LNCaP clone FGC (cell line): ENCODE measurements around the gene KRT6B.

Experiments
- DNase-seq: peaks from one replicate; pipeline ENCODE4 v3.0.0-alpha.2; 2011; ENCODE audit warnings: low read depth
- H3K4me3 ChIP-seq: 2 replicates; pipeline ENCODE4 v1.5.1; 2011; ENCODE audit warnings: mild to moderate bottlenecking, low read depth, low read length, control low read depth
- TF ChIP-seq, protein P1 (sequence below): IDR thresholded peaks from 2 replicates; pipeline ENCODE4 v1.5.1; 2012; ENCODE audit warnings: mild to moderate bottlenecking; ENCODE audit not compliant: control insufficient read depth, insufficient read depth; ENCODE audit errors: extremely low read depth

Gene KRT6B

DNA sequence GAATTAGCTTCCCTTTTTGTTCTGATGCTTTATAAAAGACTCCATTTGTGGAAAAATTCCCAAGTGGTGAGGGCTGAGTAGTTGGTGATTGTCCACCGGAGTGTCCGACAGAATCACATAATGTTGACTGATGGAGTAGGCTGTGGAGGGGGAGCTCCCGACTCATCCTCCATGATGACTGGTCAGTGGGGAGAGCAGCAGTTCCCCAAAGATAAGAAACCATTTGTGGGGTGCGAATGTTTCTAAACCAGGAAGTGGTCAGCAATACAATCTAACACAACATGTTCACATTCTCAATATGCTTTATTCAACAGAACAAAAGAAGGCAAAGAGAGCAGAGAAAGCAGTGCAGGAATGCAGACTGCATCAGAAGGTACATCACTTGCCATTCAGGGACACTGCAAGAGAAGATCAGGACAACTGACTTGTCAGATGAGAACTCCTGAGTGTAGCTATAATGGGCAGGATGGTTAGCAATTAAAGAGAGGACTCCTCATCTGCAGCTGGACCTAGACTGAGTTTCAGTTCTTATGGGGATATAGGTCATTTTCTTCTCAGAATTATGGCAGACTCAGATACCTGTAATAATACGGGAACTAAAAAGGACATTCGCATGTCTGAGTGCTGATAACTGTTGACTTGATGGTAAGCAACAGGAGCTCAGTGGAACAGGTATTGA lies 5.4 kb downstream of the KRT6B start:
- H3K4me3 ChIP-seq: no peak overlapping the region
- TF ChIP-seq, protein P1, sequence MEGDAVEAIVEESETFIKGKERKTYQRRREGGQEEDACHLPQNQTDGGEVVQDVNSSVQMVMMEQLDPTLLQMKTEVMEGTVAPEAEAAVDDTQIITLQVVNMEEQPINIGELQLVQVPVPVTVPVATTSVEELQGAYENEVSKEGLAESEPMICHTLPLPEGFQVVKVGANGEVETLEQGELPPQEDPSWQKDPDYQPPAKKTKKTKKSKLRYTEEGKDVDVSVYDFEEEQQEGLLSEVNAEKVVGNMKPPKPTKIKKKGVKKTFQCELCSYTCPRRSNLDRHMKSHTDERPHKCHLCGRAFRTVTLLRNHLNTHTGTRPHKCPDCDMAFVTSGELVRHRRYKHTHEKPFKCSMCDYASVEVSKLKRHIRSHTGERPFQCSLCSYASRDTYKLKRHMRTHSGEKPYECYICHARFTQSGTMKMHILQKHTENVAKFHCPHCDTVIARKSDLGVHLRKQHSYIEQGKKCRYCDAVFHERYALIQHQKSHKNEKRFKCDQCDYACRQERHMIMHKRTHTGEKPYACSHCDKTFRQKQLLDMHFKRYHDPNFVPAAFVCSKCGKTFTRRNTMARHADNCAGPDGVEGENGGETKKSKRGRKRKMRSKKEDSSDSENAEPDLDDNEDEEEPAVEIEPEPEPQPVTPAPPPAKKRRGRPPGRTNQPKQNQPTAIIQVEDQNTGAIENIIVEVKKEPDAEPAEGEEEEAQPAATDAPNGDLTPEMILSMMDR: no peak
- DNase-seq: no peak

DNA sequence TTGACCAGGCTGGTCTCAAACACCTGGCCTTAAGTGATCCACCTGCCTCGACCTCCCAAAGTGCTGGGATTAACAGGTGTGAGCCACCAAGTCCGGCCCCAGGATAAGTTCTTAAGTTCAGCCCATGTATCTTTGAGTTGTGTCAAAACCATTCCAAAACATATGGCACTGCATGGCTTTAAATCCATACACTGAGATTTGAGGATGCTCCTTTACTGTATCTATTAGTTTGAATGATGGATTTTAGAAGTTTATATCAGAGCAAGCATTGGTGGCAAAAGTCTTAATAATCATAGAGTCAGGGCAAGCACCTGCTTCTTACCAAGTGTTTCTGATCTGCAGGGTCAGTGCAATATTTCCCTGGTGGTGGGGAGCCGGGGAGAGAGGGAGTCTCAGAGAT lies 6.1 kb downstream of the KRT6B start:
- no peak for DNase-seq
- H3K4me3 ChIP-seq: no peak overlapping the region
- TF ChIP-seq, protein P1: no peak

DNA sequence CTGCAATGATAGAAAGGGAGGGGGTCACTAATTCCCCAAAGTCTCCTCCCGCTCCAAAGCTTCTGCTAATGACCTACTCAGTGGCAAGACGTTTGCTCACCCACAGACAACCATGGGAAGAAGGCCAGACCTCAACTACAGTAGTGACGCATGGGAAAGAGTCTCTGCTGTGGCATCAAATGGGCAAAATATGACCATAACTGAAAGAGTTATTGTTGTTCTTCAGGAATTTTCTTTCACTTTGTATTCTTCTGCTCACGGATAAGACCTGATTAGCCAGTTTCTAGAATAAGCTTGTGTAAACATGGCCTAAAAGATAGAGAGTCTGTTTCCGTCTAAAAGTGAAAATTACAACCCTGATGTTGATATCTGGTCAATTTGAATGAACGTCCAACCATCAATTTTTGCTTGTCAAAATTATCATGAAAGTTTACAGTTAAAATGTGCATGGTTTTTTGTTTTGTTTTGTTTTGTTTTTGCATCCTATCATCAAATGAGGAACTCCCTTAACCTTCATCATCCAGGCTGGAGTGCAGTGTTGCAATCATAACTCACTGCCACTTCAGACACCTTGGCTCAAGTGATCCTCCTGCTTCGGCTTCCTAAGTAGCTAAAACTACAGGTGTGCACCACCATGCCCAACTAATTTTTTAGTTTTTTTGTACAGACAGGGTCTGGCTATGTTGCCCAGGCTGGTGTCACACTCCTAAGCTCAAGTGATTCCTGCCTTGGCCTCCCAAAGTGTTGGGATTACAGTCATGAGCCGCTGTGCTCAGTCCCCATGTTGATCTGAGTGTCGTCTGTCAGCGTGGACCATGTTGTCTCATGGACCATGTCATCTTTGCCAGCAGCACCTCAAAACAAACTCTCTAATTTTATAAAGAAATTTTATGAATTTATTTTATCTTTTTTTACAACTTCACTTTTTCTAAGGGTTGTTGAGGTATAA lies 7.0 kb downstream of the KRT6B start:
- H3K4me3 ChIP-seq: no peak overlapping the region
- no peak for DNase-seq
- TF ChIP-seq, protein P1: no peak

DNA sequence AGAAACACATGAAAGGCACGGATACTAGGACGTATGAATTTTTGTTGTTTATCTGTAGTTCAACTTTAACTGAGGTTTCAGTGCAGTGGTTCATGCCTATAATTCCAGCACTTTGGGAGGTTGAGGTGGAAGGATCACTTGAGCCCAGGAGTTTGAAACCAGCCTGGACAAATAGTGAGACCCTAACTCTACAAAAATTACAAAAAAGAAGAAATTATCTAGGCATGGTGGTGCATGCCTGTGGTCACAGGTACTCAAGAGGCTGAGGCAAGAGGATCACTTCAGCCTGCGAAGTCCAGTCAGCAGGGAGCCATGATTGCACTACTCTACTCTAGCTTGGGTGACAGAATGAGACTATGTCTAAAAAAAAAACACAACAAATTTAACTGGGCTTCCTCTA lies 8.0 kb downstream of the KRT6B start:
- H3K4me3 ChIP-seq: no peak overlapping the region
- TF ChIP-seq, protein P1: no peak
- DNase-seq: no peak

DNA sequence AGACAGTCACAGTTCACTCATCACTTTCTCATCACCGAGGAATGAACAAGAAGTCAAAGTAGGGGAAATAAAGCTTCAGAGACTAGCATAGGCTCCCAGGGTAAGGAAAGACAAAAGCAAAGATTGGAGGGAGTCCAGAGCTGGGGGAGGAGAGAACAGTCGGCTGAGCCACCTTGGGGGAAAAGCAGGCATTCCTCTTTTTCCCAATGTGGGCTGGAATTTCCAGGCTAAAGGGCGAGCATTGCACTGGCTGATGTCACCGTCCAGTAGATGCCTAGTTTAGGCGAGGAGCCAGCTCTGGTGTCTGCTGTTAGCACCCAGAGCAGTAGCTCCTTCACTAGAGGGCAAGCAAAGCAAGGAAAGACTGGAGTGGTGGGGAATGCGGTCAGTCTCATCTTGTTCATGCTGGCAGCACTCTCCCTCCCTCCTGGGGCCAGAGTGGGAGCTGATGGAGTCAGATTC lies 9.3 kb downstream of the KRT6B start:
- TF ChIP-seq, protein P1: peak; percentile 11; the same call in 1 of the 2 replicates

DNA sequence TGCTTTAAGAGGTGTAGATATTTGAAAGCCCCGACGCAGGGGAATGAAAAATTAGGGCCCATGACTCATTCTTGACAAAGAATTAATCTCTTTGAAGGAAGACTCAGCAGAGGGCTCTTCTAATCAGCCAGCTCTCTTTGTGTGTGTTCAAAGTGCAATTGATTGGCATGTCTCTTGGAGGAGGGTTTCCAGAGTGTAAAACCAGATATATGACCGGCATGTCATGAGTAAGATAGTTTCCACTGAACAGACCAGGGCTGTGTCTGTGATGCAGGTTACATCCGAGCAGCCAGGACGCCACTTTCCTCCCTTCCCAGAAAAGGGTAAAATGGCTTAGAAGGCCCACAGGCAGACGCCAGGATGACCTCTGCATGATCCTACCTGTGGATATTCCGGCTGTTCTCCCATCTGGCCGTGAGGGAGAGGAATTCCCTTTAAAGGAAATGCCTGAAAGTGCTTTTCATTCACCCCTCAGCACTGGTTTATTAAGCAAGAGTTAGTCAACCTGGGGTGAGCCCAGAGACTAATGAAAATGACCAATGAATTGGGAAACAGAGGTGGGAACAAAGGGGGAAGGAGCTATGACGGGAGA lies 10.5 kb downstream of the KRT6B start:
- TF ChIP-seq, protein P1: no peak
- H3K4me3 ChIP-seq: no peak overlapping the region
- no peak for DNase-seq

More for the DNA sequence above, 9.3 kb downstream of the KRT6B start:
- no peak overlapping the region for H3K4me3 ChIP-seq
- DNase-seq: no peak
